ENCODE data around the gene DSCAML1.

- TF ChIP-seq CTCF (IDR thresholded peaks at IDR 0.05) (no peak), EP300 (IDR thresholded peaks at IDR 0.05; ENCODE audit: low read depth) (no peak), POLR2A (IDR thresholded peaks at IDR 0.05) (no peak), POLR2AphosphoS5 (IDR thresholded peaks at IDR 0.05) (no peak)
These were observed 267.2 kb downstream of the DSCAML1 start for GRCh38 chr11:117529816-117530215.
